ENCODE data around the gene ELSPBP1.

The ELSPBP1 gene

DNA sequence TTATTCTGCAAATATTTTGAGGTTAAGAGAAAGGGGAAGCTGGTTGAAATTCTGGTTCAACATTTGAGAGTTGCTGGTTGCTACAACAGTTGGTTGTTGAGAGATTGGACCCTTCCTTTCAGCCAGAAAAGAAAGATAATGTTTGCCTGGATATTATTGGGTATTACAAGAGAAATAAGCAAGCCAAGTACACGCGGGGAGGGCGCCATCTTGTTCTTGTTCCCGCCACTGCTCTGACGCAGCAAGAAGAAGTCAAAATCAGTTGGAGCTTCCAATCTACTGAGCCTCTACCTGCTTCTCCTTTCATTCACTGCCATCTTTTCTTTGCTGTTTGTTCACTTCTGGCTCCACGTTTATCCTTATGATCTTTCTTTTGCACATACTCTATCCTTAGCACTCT, 20.9 kb upstream of the ELSPBP1 start:
- Histone ChIP-seq H3K4me1 (ENCODE audit: control insufficient read depth, low read length) (no peaks in the 10 kb centered on the region), H3K36me3 (ENCODE audit: control insufficient read depth, low read length) (no peaks in the 10 kb centered on the region), H3K27me3 (ENCODE audit: control insufficient read depth, low read length) (peaks cover 5% of the 10 kb centered on the region; the same call in 1 of the 2 replicates), H3F3A (ENCODE audit: control insufficient read depth, insufficient read depth) (no peaks in the 10 kb centered on the region), H3K27ac (ENCODE audit: low read depth, low read length) (no peak overlapping the region), H3K4me2 (ENCODE audit: low read length) (no peak overlapping the region), H3K4me3 (ENCODE audit: low read length) (no peak overlapping the region), H3K9me2 (replicated peaks; ENCODE audit: control insufficient read depth, low read length) (no peaks in the 10 kb centered on the region), H3K9me3 (ENCODE audit: control insufficient read depth, insufficient read depth, low read length) (no peaks in the 10 kb centered on the region; the same call in 1 of the 2 replicates), H3K79me2 (ENCODE audit: control insufficient read depth, low read length) (no peaks in the 10 kb centered on the region), H4K20me1 (ENCODE audit: control insufficient read depth, insufficient read depth, low read depth, low read length) (no peaks in the 10 kb centered on the region)
- no peak for TF ChIP-seq EZH2phosphoT487 (IDR thresholded peaks at IDR 0.05; ENCODE audit: borderline replicate concordance, low read length)
- TF ChIP-seq, protein P1, sequence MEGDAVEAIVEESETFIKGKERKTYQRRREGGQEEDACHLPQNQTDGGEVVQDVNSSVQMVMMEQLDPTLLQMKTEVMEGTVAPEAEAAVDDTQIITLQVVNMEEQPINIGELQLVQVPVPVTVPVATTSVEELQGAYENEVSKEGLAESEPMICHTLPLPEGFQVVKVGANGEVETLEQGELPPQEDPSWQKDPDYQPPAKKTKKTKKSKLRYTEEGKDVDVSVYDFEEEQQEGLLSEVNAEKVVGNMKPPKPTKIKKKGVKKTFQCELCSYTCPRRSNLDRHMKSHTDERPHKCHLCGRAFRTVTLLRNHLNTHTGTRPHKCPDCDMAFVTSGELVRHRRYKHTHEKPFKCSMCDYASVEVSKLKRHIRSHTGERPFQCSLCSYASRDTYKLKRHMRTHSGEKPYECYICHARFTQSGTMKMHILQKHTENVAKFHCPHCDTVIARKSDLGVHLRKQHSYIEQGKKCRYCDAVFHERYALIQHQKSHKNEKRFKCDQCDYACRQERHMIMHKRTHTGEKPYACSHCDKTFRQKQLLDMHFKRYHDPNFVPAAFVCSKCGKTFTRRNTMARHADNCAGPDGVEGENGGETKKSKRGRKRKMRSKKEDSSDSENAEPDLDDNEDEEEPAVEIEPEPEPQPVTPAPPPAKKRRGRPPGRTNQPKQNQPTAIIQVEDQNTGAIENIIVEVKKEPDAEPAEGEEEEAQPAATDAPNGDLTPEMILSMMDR (IDR thresholded peaks at IDR 0.05; ENCODE audit: low read depth, low read length, poor library complexity, severe bottlenecking): no peak

DNA sequence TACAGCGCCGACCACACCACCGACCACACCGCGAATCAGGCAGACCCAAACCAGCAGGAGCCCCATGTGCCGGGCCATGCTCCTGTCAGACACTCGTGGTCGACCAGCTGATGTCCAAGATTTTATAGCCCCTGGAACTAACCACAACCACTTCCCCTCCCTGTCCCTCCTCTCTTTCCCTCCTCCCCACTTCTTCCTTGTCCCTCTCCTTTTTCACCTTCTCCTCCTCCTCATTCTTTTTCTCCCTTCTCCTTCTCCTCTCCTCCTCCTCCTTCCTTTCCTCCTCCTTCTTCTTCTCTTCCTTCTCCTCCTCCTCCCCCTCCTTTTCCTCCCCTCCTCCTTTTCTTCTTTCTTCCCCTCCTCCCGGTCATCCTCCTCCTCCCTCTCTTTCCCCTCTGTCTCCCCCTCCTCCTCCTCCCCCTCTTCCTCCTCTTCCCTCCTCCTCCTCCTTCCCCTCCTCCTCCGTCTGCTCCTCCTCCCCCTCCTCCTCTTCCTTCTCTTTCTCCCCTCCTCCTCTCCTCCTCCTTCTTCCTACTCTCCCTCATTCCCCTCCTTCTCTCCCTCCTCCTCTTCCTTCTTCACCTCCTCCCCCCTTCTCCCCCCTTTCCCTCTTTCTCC, 3.1 kb upstream of the ELSPBP1 start:
- Histone ChIP-seq H3K27ac (ENCODE audit: low read depth, low read length) (no peak overlapping the region), H3K36me3 (ENCODE audit: control insufficient read depth, low read length) (no peaks in the 10 kb centered on the region), H4K20me1 (ENCODE audit: control insufficient read depth, insufficient read depth, low read depth, low read length) (no peaks in the 10 kb centered on the region), H3K4me3 (ENCODE audit: low read length) (no peak overlapping the region), H3K4me1 (ENCODE audit: control insufficient read depth, low read length) (no peaks in the 10 kb centered on the region), H3K27me3 (ENCODE audit: control insufficient read depth, low read length) (0 out of 2 replicates have a peak, but pooled peaks cover 3% of the 10 kb centered on the region), H3K9me3 (ENCODE audit: control insufficient read depth, insufficient read depth, low read length) (no peaks in the 10 kb centered on the region), H3F3A (ENCODE audit: control insufficient read depth, insufficient read depth) (no peaks in the 10 kb centered on the region), H3K9me2 (replicated peaks; ENCODE audit: control insufficient read depth, low read length) (no peaks in the 10 kb centered on the region), H3K79me2 (ENCODE audit: control insufficient read depth, low read length) (no peaks in the 10 kb centered on the region), H3K4me2 (ENCODE audit: low read length) (no peak overlapping the region)
- TF ChIP-seq, protein P1 (IDR thresholded peaks at IDR 0.05; ENCODE audit: low read depth, low read length, poor library complexity, severe bottlenecking): no peak
- no peak for TF ChIP-seq EZH2phosphoT487 (IDR thresholded peaks at IDR 0.05; ENCODE audit: borderline replicate concordance, low read length)

GRCh38 chr19:47992070-47992469, 2.4 kb upstream of the ELSPBP1 start, which contains the start of gene BSPH1:
Gene BSPH1, minus strand, starts transcription at chr19:47992170. Its CDS starts 89 bp downstream, at chr19:47992081.
- 0 out of 2 replicates have a peak, but pooled peaks cover 3% of the 10 kb centered on the region for H3K27me3 ChIP-seq (ENCODE audit: control insufficient read depth, low read length)
- no peaks in the 10 kb centered on the region for H3K36me3 ChIP-seq (ENCODE audit: control insufficient read depth, low read length)

More at GRCh38 chr19:47992070-47992469, 2.4 kb upstream of the ELSPBP1 start, which contains the start of gene BSPH1:
- H3F3A ChIP-seq (ENCODE audit: control insufficient read depth, insufficient read depth): no peaks in the 10 kb centered on the region
- TF ChIP-seq, protein P1 (IDR thresholded peaks at IDR 0.05; ENCODE audit: low read depth, low read length, poor library complexity, severe bottlenecking): no peak
- TF ChIP-seq EZH2phosphoT487 (IDR thresholded peaks at IDR 0.05; ENCODE audit: borderline replicate concordance, low read length): no peak
- H3K9me3 ChIP-seq (ENCODE audit: control insufficient read depth, insufficient read depth, low read length): no peaks in the 10 kb centered on the region
- H3K4me1 ChIP-seq (ENCODE audit: control insufficient read depth, low read length): no peaks in the 10 kb centered on the region
- H3K27ac ChIP-seq (ENCODE audit: low read depth, low read length): no peak within 1 kb of the TSS
- H3K79me2 ChIP-seq (ENCODE audit: control insufficient read depth, low read length): no peaks in the 10 kb centered on the region
- H3K4me2 ChIP-seq (ENCODE audit: low read length): no peak within 1 kb of the TSS
- H3K4me3 ChIP-seq (ENCODE audit: low read length): no peak within 1 kb of the TSS
- no peaks in the 10 kb centered on the region for H3K9me2 ChIP-seq (replicated peaks; ENCODE audit: control insufficient read depth, low read length)
- no peaks in the 10 kb centered on the region for H4K20me1 ChIP-seq (ENCODE audit: control insufficient read depth, insufficient read depth, low read depth, low read length)

Measured in DOHH2 (cell line).